ENCODE data around the gene SNTA1.

Gene SNTA1

DNA sequence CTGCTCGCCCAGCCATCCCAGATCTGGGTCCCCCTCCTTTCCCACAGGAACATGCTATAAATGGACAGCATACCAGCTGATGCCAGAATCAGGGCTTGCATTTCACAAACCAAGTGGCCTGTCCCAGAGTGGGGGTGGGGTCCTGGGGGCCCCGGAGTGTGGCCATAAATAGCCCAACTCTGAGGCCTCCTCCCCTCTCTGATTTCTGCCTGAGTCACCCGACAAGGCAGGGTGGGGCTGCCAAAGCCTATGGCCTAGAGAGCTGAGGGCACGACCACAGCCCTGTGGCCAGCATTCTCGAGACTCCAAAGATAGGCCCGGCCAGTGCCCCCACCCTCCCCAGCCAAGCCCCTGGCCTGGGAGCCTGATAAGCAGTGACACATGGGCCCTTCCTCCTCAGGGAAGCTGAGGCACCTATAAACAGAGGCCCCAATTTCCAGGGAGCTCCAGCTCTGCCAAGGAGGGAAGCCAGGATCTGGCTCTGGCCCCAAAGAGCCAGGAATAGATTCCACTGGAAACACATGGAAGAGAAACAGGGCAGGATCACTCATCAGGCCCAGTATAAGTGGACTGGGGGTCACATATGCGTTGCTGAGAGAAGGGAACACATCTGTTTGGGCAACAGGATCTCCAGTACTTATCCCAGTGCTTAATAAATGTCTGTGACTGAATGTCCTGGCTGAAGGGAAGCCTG is 20.3 kb downstream of the SNTA1 start:
- peaks cover 11% of the 10 kb centered on the region for H3K4me1 ChIP-seq (ENCODE audit: control insufficient read depth, insufficient read depth, low read length, poor library complexity, severe bottlenecking)
- 72 to 84% methylated on average over 6 of the region's 7 CpGs for WGBS, 2 experiments (ENCODE audit: insufficient coverage in 2 of 2)
- H3K27ac ChIP-seq (ENCODE audit: low read depth, low read length, severe bottlenecking) = peak overlapping the region; percentile 49
- no peak overlapping the region for H3K4me3 ChIP-seq (ENCODE audit: extremely low read depth, insufficient read depth, low read length, poor library complexity, severe bottlenecking)
- no peaks in the 10 kb centered on the region for H3K9me3 ChIP-seq (ENCODE audit: control insufficient read depth, low read length)
- no peaks in the 10 kb centered on the region for H3K36me3 ChIP-seq (ENCODE audit: control insufficient read depth, insufficient read depth, low read length)

GRCh38 chr20:33419140-33419974 is 24.2 kb downstream of the SNTA1 start:
- 82 to 94% methylated on average over 2 to 5 of the region's 7 CpGs for WGBS, 2 experiments (ENCODE audit: insufficient coverage in 2 of 2)
- Histone ChIP-seq H3K4me3 (ENCODE audit: extremely low read depth, insufficient read depth, low read length, poor library complexity, severe bottlenecking) (no peak overlapping the region), H3K36me3 (ENCODE audit: control insufficient read depth, insufficient read depth, low read length) (peaks cover 2% of the 10 kb centered on the region), H3K9me3 (ENCODE audit: control insufficient read depth, low read length) (no peaks in the 10 kb centered on the region), H3K27ac (ENCODE audit: low read depth, low read length, severe bottlenecking) (no peak overlapping the region), H3K4me1 (ENCODE audit: control insufficient read depth, insufficient read depth, low read length, poor library complexity, severe bottlenecking) (peaks cover 11% of the 10 kb centered on the region)

GRCh38 chr20:33418033-33418432 is 25.5 kb downstream of the SNTA1 start:
- H3K4me3 ChIP-seq (ENCODE audit: extremely low read depth, insufficient read depth, low read length, poor library complexity, severe bottlenecking) = no peak overlapping the region
- H3K9me3 ChIP-seq (ENCODE audit: control insufficient read depth, low read length) = no peaks in the 10 kb centered on the region
- peaks cover 2% of the 10 kb centered on the region for H3K36me3 ChIP-seq (ENCODE audit: control insufficient read depth, insufficient read depth, low read length)
- no peak overlapping the region for H3K27ac ChIP-seq (ENCODE audit: low read depth, low read length, severe bottlenecking)
- WGBS, 2 experiments (ENCODE audit: insufficient coverage in 2 of 2) = no CpG with 5 or more reads among the region's 3 CpGs
- H3K4me1 ChIP-seq (ENCODE audit: control insufficient read depth, insufficient read depth, low read length, poor library complexity, severe bottlenecking) = peaks cover 6% of the 10 kb centered on the region

- 59 to 62% methylated on average over 7 to 8 of the region's 8 CpGs for WGBS, 2 experiments (ENCODE audit: insufficient coverage in 2 of 2)
- Histone ChIP-seq H3K27ac (ENCODE audit: low read depth, low read length, severe bottlenecking) (no peak overlapping the region), H3K9me3 (ENCODE audit: control insufficient read depth, low read length) (no peaks in the 10 kb centered on the region), H3K4me1 (ENCODE audit: control insufficient read depth, insufficient read depth, low read length, poor library complexity, severe bottlenecking) (peaks cover 6% of the 10 kb centered on the region), H3K4me3 (ENCODE audit: extremely low read depth, insufficient read depth, low read length, poor library complexity, severe bottlenecking) (no peak overlapping the region), H3K36me3 (ENCODE audit: control insufficient read depth, insufficient read depth, low read length) (peaks cover 6% of the 10 kb centered on the region)
Measured at GRCh38 chr20:33415948-33416347, 27.6 kb downstream of the SNTA1 start.

GRCh38 chr20:33412484-33412838 is 31.1 kb downstream of the SNTA1 start:
- Histone ChIP-seq H3K36me3 (ENCODE audit: control insufficient read depth, insufficient read depth, low read length) (peaks cover 22% of the 10 kb centered on the region), H3K9me3 (ENCODE audit: control insufficient read depth, low read length) (no peaks in the 10 kb centered on the region), H3K4me1 (ENCODE audit: control insufficient read depth, insufficient read depth, low read length, poor library complexity, severe bottlenecking) (peaks cover 3% of the 10 kb centered on the region), H3K4me3 (ENCODE audit: extremely low read depth, insufficient read depth, low read length, poor library complexity, severe bottlenecking) (no peak overlapping the region), H3K27ac (ENCODE audit: low read depth, low read length, severe bottlenecking) (no peak overlapping the region)
- 86 to 95% methylated on average over 7 to 8 of the region's 8 CpGs for WGBS, 2 experiments (ENCODE audit: insufficient coverage in 2 of 2)

DNA sequence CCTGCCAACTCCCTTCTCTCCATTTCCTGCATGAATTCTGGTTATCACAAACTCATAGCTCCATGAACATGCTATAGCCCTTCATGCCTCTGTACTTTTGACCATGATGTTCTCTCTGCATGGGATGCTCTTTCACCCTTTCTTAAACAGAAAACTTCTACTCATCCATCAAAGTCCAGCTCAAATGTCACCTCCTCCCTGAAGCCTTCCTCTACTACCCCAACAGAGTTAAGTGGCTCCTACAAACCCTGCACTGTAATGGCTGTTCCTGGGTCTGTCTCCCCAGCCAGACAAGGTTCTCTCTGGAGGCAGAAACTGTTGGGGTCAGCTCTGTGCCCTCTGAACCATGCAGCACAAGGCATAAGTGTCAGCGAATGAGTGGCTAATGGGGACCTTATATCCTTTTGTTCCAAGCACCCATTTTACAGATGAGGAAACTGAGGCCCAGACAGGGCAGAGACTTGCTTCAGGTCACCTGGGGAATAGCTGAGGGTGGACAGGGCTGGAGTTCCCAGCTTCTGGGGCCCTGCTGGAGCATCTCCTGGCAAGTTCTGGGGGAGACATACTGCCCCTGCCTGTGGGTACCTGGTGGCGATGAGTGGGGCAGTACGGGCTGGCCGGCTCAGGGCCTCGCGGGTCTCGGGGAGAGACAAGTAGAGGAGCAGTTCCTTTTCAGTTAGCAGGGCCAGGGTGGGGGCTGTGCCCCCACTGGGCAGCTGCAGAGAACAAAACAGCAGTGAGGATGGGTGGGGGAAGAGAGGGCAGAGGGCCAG is 31.7 kb downstream of the SNTA1 start:
- Histone ChIP-seq H3K9me3 (ENCODE audit: control insufficient read depth, low read length) (no peaks in the 10 kb centered on the region), H3K4me3 (ENCODE audit: extremely low read depth, insufficient read depth, low read length, poor library complexity, severe bottlenecking) (no peak overlapping the region), H3K4me1 (ENCODE audit: control insufficient read depth, insufficient read depth, low read length, poor library complexity, severe bottlenecking) (peaks cover 6% of the 10 kb centered on the region), H3K27ac (ENCODE audit: low read depth, low read length, severe bottlenecking) (no peak overlapping the region), H3K36me3 (ENCODE audit: control insufficient read depth, insufficient read depth, low read length) (peaks cover 27% of the 10 kb centered on the region)
- 95 to 100% methylated on average over 6 to 7 of the region's 7 CpGs for WGBS, 2 experiments (ENCODE audit: insufficient coverage in 2 of 2)

GRCh38 chr20:33411242-33411641 is 32.3 kb downstream of the SNTA1 start:
- no peak overlapping the region for H3K27ac ChIP-seq (ENCODE audit: low read depth, low read length, severe bottlenecking)
- H3K4me1 ChIP-seq (ENCODE audit: control insufficient read depth, insufficient read depth, low read length, poor library complexity, severe bottlenecking) = peaks cover 6% of the 10 kb centered on the region
- no peaks in the 10 kb centered on the region for H3K9me3 ChIP-seq (ENCODE audit: control insufficient read depth, low read length)
- 80 to 84% methylated on average over 4 to 7 of the region's 7 CpGs for WGBS, 2 experiments (ENCODE audit: insufficient coverage in 2 of 2)
- H3K4me3 ChIP-seq (ENCODE audit: extremely low read depth, insufficient read depth, low read length, poor library complexity, severe bottlenecking) = no peak overlapping the region
- peaks cover 29% of the 10 kb centered on the region for H3K36me3 ChIP-seq (ENCODE audit: control insufficient read depth, insufficient read depth, low read length)

GRCh38 chr20:33410081-33410742 is 33.4 kb downstream of the SNTA1 start:
- H3K4me3 ChIP-seq (ENCODE audit: extremely low read depth, insufficient read depth, low read length, poor library complexity, severe bottlenecking) = no peak overlapping the region
- peaks cover 29% of the 10 kb centered on the region for H3K36me3 ChIP-seq (ENCODE audit: control insufficient read depth, insufficient read depth, low read length)
- WGBS, 2 experiments (ENCODE audit: insufficient coverage in 2 of 2) = 92 to 97% methylated on average over 14 to 15 of the region's 15 CpGs
- peaks cover 6% of the 10 kb centered on the region for H3K4me1 ChIP-seq (ENCODE audit: control insufficient read depth, insufficient read depth, low read length, poor library complexity, severe bottlenecking)
- no peak overlapping the region for H3K27ac ChIP-seq (ENCODE audit: low read depth, low read length, severe bottlenecking)
- H3K9me3 ChIP-seq (ENCODE audit: control insufficient read depth, low read length) = no peaks in the 10 kb centered on the region

DNA sequence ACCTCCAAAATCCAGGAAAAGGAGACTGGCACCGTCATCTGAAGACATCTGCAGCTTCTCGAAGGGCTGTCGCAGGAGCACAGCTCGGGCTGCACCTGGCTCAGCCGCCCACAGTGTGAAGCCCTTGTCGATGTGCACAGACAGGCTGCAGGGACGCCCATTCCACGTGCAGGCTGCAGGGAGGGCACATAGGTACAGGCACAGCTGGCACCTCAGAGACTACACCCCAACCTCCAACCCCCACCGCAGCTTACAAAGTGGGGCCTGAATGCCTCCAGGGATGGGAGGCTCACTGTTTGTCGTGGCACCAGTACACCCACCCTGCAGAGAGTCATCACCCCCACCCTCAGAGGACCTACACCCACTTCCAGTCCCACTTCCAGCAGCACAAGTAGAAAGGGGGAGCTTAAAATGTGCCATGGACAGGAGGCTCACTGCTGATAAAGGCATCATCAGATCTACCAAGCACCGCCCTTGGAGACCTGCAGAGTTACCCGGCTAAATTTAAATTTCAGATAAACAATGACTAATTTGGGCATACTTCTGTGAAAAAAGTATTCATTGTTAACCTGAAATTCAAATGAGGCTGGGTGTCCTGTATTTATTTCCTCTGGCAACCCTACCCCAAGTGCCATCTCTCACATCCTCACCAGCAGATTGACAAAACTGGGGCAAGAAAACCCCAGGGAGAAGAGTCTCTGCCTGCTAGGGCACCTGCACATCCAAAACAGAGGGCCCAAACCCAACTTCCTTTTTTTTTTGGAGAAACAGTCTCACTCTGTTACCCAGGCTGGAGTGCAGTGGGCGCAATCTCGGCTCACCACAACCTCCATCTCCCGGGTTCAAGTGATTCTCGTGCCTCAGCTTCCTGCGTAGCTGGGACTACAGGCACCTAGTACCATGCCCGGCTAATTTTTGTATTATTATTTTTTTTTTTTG is 34.6 kb downstream of the SNTA1 start:
- Histone ChIP-seq H3K4me3 (ENCODE audit: extremely low read depth, insufficient read depth, low read length, poor library complexity, severe bottlenecking) (no peak overlapping the region), H3K27ac (ENCODE audit: low read depth, low read length, severe bottlenecking) (no peak overlapping the region), H3K4me1 (ENCODE audit: control insufficient read depth, insufficient read depth, low read length, poor library complexity, severe bottlenecking) (peaks cover 6% of the 10 kb centered on the region), H3K9me3 (ENCODE audit: control insufficient read depth, low read length) (no peaks in the 10 kb centered on the region), H3K36me3 (ENCODE audit: control insufficient read depth, insufficient read depth, low read length) (peaks cover 26% of the 10 kb centered on the region)
- 91 to 96% methylated on average over 13 of the region's 18 CpGs for WGBS, 2 experiments (ENCODE audit: insufficient coverage in 2 of 2)

Measured in mesodermal cell (in vitro differentiated cells).